Glomerular visceral epithelial cell (primary cell): ENCODE results near the gene PCMT1.

ENCODE experiments used
- DNase-seq: peaks from one replicate; pipeline ENCODE4 v3.0.0-alpha.2; 2016; ENCODE audit errors: extremely low spot score

PCMT1 gene

GRCh38 chr6:149855040-149855654 lies 105.6 kb downstream of the PCMT1 start:
- peak; percentile 65 for DNase-seq

- DNase-seq, result no peak
Observed at GRCh38 chr6:149855741-149856140, 106.2 kb downstream of the PCMT1 start.

- DNase-seq, result no peak
Observed at GRCh38 chr6:149856256-149856994, 106.9 kb downstream of the PCMT1 start.

- no peak for DNase-seq
Observed at GRCh38 chr6:149857541-149857940, 108.0 kb downstream of the PCMT1 start.

GRCh38 chr6:149859368-149859767 lies 109.8 kb downstream of the PCMT1 start:
- DNase-seq, result peak; percentile 48

- no peak for DNase-seq
Observed at GRCh38 chr6:149859938-149860337, 110.4 kb downstream of the PCMT1 start.

GRCh38 chr6:149860513-149860833 lies 110.9 kb downstream of the PCMT1 start:
- DNase-seq, result no peak
